Retinal pigment epithelial cell (primary cell): Measurements from ENCODE around the gene TNRC6C.

Experiments used
- DNase-seq: peaks from one replicate; pipeline ENCODE4 v3.0.0-alpha.2; 2010; ENCODE audit warnings: low read depth
- H3K4me3 ChIP-seq: 2 replicates; pipeline ENCODE4 v1.5.1; 2011; ENCODE audit warnings: mild to moderate bottlenecking, low read length, control low read depth, moderate library complexity
- TF ChIP-seq, protein P1 (sequence below): conservative IDR thresholded peaks from 2 replicates; pipeline ENCODE4 v1.5.1; 2011; ENCODE audit warnings: low read depth, low read length, control low read depth, inconsistent platforms

TNRC6C gene

DNA sequence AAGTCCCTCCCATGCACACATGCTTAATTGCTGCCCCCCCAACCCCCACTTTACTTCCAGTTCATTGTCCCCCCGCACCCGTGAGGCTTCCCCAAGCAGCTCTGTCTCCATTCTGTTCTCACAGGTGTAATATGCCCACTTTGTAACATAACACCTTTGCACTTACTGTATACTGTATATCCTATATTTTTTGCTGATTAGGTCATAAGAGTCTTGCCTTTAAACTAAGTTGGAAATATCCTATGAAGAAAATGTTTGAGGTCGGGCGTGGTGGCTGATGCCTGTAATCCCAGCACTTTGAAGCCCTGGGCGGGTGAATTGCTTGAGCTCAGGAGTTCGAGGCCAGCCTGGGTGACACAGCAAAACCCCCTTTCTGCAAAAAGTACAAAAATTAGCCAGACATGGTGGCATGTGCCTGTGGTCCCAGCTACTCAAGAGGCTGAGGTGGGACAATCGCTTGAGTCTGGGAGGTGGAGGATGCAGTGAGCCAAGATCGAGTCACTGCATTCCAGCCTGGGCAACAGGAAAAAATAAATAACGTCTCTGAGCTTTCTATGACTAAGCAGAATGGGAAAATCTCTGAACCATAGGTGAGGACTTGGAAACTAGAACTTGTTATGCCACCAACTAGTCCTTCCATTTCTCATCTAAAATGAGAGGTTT, 76.1 kb downstream of the TNRC6C start:
- TF ChIP-seq, protein P1, sequence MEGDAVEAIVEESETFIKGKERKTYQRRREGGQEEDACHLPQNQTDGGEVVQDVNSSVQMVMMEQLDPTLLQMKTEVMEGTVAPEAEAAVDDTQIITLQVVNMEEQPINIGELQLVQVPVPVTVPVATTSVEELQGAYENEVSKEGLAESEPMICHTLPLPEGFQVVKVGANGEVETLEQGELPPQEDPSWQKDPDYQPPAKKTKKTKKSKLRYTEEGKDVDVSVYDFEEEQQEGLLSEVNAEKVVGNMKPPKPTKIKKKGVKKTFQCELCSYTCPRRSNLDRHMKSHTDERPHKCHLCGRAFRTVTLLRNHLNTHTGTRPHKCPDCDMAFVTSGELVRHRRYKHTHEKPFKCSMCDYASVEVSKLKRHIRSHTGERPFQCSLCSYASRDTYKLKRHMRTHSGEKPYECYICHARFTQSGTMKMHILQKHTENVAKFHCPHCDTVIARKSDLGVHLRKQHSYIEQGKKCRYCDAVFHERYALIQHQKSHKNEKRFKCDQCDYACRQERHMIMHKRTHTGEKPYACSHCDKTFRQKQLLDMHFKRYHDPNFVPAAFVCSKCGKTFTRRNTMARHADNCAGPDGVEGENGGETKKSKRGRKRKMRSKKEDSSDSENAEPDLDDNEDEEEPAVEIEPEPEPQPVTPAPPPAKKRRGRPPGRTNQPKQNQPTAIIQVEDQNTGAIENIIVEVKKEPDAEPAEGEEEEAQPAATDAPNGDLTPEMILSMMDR: no peak
- H3K4me3 ChIP-seq: no peak overlapping the region
- DNase-seq: no peak

DNA sequence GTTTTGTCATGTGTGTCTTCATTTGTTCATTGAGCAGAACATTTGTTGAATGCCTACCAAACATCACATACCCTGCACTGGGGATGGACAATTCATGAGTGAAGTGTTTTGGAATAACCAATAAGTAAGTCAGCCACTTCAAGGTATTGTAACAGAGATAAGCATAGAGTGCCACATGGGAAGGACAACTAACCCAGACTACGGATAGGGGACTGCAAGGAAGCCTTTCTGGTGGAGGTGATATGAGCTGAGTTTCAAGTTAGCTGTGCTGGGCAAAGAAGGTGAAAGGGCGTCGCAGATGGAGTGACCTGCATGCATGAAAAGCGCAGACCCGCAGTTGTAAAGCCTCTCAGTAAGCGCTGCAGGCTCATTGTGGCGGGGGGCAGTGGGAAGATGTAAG, 78.8 kb downstream of the TNRC6C start:
- no peak overlapping the region for H3K4me3 ChIP-seq
- DNase-seq: no peak
- TF ChIP-seq, protein P1: no peak

DNA sequence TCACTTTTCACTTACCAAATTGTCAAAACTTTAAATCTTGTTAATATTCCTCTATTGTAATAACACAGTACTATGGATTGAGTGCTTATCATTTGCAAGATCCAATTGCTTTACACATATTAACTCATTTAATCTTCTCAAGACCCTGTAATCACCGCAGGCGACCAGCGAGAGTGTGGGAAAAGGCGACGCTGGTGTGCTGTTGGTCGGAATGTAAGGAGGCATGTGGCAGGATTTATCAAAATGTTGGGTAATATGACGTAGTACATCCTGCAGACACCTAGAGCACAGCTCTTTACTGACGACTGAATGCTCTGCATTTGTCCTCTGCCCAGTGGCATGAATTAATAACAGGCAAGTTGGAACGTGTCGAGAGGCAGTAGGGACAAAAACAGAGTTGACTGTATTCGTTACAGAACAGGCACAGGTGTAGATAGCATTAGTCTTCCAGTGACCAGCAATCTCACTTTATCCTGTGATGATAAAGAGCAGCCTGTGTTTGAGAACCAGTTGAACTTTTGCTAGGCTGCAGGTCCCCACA, 80.3 kb downstream of the TNRC6C start:
- DNase-seq: no peak
- H3K4me3 ChIP-seq: no peak overlapping the region
- TF ChIP-seq, protein P1: no peak

DNA sequence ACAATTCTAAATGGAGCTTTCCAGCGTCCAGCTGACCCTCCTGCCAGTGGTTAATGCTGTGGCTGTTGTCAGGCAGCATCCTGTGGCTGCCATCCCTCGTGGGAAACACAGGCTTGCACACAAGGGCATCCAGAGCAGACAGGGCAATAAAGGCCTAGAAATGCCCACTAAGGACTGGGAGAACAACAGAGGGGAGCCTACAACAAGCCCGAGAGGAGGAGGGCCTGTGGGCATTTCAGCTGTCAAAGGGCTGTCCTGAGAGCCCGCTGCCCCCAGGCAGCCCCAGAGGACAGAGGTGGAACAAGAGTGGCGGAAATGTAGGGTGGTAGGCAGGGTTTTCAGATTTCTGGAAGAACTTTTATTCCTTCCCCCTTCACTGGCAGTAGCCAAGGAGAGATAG, 81.1 kb downstream of the TNRC6C start:
- H3K4me3 ChIP-seq: no peak overlapping the region
- no peak for DNase-seq
- TF ChIP-seq, protein P1: no peak

DNA sequence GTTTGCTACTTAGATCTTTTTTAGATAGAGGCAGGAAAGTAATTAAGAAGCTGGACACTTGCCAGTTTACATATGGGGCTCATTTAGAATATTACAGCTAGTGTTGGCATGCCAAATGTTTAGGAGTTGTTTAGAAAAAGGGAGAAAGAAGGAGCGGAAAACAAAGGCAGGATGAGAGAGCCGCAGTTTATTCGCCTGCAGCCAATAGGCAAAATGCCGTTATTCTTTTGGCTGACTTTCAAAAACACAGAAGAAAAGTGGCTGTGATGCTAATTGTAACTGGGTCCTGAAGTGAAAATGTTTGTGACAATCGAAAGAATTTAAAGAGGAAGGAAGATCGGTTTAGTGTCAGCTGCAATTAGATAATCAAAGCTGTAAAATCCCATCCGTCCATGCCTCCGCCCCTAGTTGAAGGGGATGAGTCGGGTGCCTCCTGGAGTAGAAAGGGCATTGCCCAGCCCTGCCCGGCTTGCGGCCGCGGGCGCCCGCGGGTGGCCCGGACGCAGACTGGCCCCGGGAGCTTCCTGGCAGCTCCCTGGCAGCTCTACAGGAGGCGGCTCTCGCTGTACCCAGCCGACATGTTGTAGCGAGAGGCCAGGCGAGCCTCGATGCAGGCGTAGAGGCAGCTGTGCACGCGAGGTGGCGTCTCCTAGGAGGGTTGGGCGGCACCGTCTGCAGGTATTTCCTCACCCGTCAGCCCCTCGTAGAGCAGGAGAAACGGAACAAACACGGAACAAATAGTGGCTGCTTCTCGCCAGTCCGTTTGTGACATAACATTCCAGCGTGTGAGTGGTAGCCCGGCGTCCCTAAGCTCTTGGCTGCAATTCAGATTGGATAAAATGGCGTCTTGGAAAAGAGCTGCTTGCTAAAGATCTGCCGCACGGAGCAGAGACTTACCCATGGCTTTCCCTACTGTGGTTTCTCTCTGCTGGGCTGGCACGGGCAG, 82.2 kb downstream of the TNRC6C start:
- TF ChIP-seq, protein P1: no peak
- peak overlapping the region; percentile 71 for H3K4me3 ChIP-seq
- peak; percentile 28 for DNase-seq

DNA sequence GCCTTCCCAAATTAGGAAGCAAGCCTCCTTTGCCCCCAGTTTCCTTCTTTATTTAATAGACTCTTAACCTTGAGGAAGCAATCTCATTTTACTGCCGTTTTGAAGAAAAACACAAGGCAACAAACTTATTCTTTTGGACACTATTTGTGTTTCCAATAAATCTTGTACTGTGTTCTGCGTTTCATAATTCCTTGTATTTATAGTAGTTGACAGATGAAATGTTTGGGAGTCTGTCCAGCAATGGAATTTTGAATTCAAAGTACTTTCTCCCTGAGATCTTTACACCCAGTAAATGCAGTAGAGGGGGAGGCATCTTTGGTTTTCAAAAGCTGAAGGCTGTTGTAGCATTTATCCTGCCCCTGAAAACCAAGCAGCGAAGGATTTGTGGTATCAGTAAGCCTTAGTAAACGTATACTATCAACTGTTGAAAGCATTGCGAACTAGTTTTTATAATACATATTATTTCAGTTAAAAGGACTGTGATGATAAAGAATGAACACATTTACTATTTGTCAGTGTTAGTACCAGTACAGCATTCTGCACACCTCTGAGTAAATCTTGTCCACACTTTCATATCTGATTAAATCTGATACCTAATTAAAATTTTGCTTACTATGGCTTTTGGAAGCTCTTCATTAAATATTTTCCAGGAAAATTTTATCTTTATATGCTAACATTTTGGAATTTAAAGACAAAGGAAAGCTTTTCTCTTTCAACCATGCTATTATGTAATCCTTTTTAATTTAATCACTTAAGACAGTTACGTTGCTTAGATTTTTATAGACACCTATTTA, 83.1 kb downstream of the TNRC6C start:
- peak overlapping the region; percentile 71 for H3K4me3 ChIP-seq
- no peak for DNase-seq
- TF ChIP-seq, protein P1: no peak
